CD4-positive, alpha-beta T cell treated with Interleukin-21 for 1 hour (primary cell): ENCODE results near the gene HOXD4.

ENCODE experiments used
- DNase-seq: peaks from one replicate; pipeline ENCODE4 v3.0.0-alpha.2; 2020

HOXD4 gene

GRCh38 chr2:176151442-176152287 is at the start of gene HOXD4:
HOXD4 (plus strand) TSS chr2:176151550; CDS start chr2:176151634, 84 bp downstream.
- DNase-seq: no peak

GRCh38 chr2:176101842-176102241 is 49.5 kb upstream of the HOXD4 start:
- DNase-seq: no peak

- no peak for DNase-seq
Measured at GRCh38 chr2:176102309-176102866, 49.0 kb upstream of the HOXD4 start.

- DNase-seq: no peak
Measured at GRCh38 chr2:176103194-176103593, 48.2 kb upstream of the HOXD4 start.

DNA sequence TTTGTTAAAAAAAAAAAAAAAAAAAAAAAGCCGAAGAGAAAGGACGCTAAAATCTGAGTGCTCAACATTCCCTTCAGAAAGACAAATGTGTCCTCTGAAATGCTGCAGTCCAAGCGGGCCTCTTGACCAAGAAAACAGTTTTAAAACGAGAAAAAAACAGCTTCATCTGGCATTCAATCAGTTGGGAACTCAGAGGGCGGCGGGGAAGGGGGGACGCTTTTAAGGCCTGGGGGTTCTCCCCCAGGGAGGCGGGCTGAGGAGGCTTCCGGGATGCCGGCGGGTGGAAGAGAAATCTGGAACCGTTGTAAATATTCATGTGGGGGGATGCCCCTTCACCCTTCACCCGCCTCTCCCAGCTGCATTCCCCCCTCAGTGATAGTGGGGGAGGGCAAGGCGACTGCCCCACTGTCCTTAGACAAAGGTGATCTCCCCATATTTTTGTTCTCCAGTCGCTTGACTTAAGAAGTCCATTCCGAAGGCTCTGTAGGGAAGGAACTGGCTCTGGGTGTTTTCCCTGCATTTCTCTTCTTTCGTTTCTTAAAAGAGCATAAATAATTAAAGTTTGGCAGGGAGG is 47.5 kb upstream of the HOXD4 start:
- DNase-seq: no peak

- DNase-seq: no peak
Measured at GRCh38 chr2:176104316-176105077, 46.9 kb upstream of the HOXD4 start.

GRCh38 chr2:176105078-176105729 is 46.1 kb upstream of the HOXD4 start:
- no peak for DNase-seq

DNA sequence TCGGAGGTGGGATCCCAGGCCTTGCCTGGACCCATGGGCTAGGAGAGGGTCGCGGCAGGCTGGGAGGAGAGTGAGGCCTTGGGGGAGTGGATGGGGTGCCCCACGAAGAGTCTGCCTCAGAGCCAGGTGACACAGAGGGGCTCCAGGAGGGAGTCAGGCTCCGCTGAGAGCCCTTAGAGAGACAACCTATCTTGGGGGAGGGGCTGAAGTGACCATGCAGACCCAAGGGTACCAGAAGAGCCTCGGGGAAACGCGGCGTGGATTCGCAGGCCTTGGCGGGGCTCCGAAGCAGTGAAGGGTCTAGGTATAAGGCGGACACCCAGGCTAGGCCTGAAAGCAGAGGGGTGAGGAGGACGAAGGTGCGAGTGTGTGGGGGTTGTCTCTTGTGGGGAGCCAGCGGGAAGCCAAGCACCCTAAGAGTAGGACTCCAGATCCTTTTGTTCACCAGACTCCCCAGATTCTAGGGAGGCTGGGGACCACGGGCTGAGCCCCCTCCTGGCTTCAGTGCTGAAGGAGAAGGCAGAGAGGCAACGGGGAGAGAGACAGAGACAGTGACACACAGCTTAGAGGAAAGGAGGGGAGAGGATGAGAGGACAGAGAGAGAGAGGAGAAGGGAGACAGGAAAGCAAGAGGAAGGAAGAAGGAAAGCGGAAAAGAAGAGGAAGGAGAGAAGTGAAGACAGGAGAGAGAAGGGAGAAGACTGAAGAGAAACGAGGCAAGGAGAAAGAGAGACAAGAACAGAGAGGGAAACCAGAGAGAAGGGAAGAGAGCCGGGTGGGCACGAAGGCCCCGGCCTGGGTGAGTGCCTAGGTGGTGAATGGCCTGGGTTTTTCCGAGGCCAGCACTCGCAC is 45.4 kb upstream of the HOXD4 start:
- no peak for DNase-seq

- DNase-seq: no peak
Measured at GRCh38 chr2:176106581-176107539, 44.5 kb upstream of the HOXD4 start, which contains the start of gene HOXD11. HOXD11 (plus strand) TSS chr2:176107280; CDS start chr2:176107356, 76 bp downstream.

DNA sequence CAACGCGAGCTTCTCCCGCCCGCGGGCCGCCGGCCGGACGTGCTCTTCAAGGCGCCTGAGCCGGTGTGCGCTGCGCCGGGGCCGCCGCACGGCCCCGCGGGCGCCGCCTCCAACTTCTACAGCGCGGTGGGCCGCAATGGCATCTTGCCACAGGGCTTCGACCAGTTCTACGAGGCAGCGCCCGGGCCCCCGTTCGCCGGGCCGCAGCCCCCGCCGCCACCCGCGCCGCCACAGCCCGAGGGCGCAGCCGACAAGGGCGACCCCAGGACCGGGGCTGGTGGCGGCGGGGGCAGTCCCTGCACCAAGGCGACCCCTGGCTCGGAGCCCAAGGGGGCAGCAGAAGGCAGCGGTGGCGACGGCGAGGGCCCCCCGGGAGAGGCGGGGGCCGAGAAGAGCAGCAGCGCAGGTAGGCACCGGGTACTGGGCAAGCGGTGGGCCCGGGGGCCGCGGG is 43.6 kb upstream of the HOXD4 start:
- no peak for DNase-seq

DNA sequence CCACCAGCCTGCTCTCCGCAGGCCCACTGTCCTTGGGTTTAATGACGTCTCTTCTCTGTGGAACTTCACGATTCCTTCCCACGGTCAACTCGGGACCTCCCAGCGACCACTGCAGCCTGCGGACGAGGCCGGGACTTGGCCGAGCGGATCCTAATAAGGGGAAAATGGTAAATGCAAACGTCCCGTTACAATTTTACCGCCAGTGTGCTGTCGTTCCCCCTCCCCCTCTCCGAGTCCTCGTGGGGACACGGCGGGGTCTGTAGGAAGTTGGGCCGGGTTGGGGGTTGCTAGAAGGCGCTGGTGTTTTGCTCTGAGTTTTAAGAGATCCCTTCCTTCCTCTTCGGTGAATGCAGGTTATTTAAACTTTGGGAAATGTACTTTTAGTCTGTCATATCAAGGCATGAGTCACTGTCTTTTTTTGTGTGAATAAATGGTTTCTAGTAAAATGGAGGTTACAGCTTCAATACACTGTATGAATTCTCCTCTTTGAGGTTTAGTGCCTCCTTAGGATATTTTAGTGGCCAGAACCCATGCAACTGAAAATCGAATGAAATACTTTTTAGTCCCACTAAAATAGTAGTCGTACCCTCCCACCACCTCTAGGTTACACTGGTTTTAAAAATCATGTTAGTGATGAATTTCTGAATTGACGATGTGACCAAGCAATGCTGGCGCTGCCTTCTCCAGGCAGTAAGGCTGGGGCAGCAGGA is 42.0 kb upstream of the HOXD4 start:
- no peak for DNase-seq

DNA sequence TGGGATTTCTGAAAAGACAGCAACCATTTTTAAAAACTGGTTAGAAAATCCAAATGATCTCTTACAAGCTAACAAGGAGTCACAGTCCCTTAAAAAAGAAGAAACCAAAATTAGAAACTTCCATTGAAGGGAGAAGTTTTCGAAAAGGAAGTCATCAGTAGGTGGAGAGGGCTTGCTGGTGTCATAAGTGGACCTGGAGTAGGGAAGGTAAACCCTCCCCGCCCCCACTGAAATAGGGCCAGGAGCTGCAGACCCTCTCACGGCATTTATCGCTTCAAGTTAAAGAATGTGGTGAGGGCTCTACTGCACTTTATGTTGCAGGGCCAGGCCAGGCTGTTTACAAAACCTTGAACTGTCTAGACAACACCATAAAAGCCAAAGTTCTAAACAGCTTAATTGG is 41.4 kb upstream of the HOXD4 start:
- DNase-seq: no peak

GRCh38 chr2:176110415-176111308 is 40.7 kb upstream of the HOXD4 start:
- no peak for DNase-seq

GRCh38 chr2:176111309-176111663 is 40.1 kb upstream of the HOXD4 start:
- no peak for DNase-seq

- DNase-seq: no peak
Measured at GRCh38 chr2:176111846-176112374, 39.4 kb upstream of the HOXD4 start.

- DNase-seq: no peak
Measured at GRCh38 chr2:176112375-176113302, 38.7 kb upstream of the HOXD4 start.
